GM23338 (cell line): ENCODE measurements around the gene ADGRG6. TPM values are rescaled to one million over a fixed set of nuclear protein-coding genes. Genes with fewer than 3 reads are reported as not detected.
A peak's percentile ranks its signal among the peaks of the same experiment; 100 is the strongest.

Experiments used
- ATAC-seq: fragments of 200-7000 bp; cut with Tn5 transposase; 3 replicates; pipeline ENCODE4 v1.9.1; 2020
- DNase-seq: peaks from one replicate; pipeline ENCODE4 v3.0.0-alpha.2; 2015; ENCODE audit warnings: low spot score
- H2AFZ ChIP-seq: fragments of 200-600 bp; sonication (generic); 2 replicates; pipeline ENCODE4 v1.8.0; 2016; ENCODE audit warnings: antibody characterized with exemption, mild to moderate bottlenecking, moderate library complexity
- H3F3A ChIP-seq: fragments of 200-600 bp; sonication (generic); replicated peaks from 2 replicates; pipeline ENCODE4 v1.8.0; 2017; ENCODE audit warnings: antibody characterized with exemption, mixed run types, low read depth
- H3K27ac ChIP-seq: fragments of 200-600 bp; sonication (generic); 2 replicates; pipeline ENCODE4 v1.6.1; 2016; ENCODE audit warnings: low read depth
- H3K27me3 ChIP-seq: fragments of 200-600 bp; sonication (generic); 2 replicates; pipeline ENCODE4 v1.8.0; 2016; ENCODE audit warnings: mild to moderate bottlenecking, mixed run types, moderate library complexity; ENCODE audit not compliant: insufficient read depth
- H3K36me3 ChIP-seq: fragments of 200-600 bp; sonication (generic); 2 replicates; pipeline ENCODE4 v1.8.0; 2016; ENCODE audit warnings: mild to moderate bottlenecking; ENCODE audit not compliant: insufficient read depth
- H3K4me1 ChIP-seq: fragments of 200-600 bp; sonication (generic); 2 replicates; pipeline ENCODE4 v1.8.0; 2016; ENCODE audit warnings: mild to moderate bottlenecking, moderate library complexity; ENCODE audit not compliant: insufficient read depth
- H3K4me2 ChIP-seq: fragments of 200-600 bp; sonication (generic); 2 replicates; pipeline ENCODE4 v1.7.1; 2017; ENCODE audit warnings: mixed run types
- H3K4me3 ChIP-seq: fragments of 200-600 bp; sonication (generic); 2 replicates; pipeline ENCODE4 v1.6.1; 2016; ENCODE audit warnings: mixed run types
- H3K79me2 ChIP-seq: fragments of 200-600 bp; sonication (generic); replicated peaks from 2 replicates; pipeline ENCODE4 v1.8.0; 2017; ENCODE audit warnings: mild to moderate bottlenecking; ENCODE audit not compliant: insufficient read depth
- H3K9me2 ChIP-seq: fragments of 200-600 bp; sonication (generic); 2 replicates; pipeline ENCODE4 v1.8.0; 2017; ENCODE audit not compliant: insufficient read depth
- H4K20me1 ChIP-seq: fragments of 200-600 bp; sonication (generic); replicated peaks from 2 replicates; pipeline ENCODE4 v1.8.0; 2017; ENCODE audit warnings: mild to moderate bottlenecking; ENCODE audit not compliant: insufficient read depth
- H3K27ac Mint-ChIP-seq: 2 replicates; pipeline ENCODE4 v1.8.0; 2020; ENCODE audit warnings: inconsistent platforms, mild to moderate bottlenecking, moderate library complexity, mixed read lengths
- H3K27me3 Mint-ChIP-seq: 3 replicates; pipeline ENCODE4 v1.8.0; 2022; ENCODE audit warnings: low read depth, mild to moderate bottlenecking, moderate library complexity, mixed read lengths, inconsistent platforms; ENCODE audit not compliant: insufficient read depth, poor library complexity
- H3K36me3 Mint-ChIP-seq: 3 replicates; pipeline ENCODE4 v1.8.0; 2021; ENCODE audit warnings: low read depth, mild to moderate bottlenecking, inconsistent platforms, moderate library complexity, mixed read lengths
- H3K4me1 Mint-ChIP-seq: 3 replicates; pipeline ENCODE4 v1.8.0; 2020; ENCODE audit warnings: mild to moderate bottlenecking, inconsistent platforms, mixed read lengths
- H3K4me3 Mint-ChIP-seq: 3 replicates; pipeline ENCODE4 v1.8.0; 2021; ENCODE audit warnings: moderate library complexity, mild to moderate bottlenecking, inconsistent platforms, mixed read lengths
- H3K9me3 Mint-ChIP-seq: 3 replicates; pipeline ENCODE4 v1.8.0; 2020; ENCODE audit warnings: moderate library complexity, mild to moderate bottlenecking, inconsistent platforms, mixed read lengths
- CTCF ChIP-seq, 2 experiments: fragments of 200-600 bp in 1 of 2; sonication (generic) in 1 of 2; conservative IDR thresholded peaks; 2 replicates each; pipeline versions ENCODE4 v1.5.1 to v1.6.1; 2016 to 2017; ENCODE audit warnings: antibody characterized with exemption in 2 of 2, low read depth in 2 of 2, mild to moderate bottlenecking in 2 of 2, moderate library complexity in 1 of 2
- EZH2phosphoT487 ChIP-seq: fragments of 200-600 bp; sonication (generic); IDR thresholded peaks from one replicate; pipeline ENCODE4 v1.8.1; 2018; ENCODE audit warnings: antibody characterized with exemption; ENCODE audit not compliant: unreplicated experiment
- NANOG ChIP-seq: IDR thresholded peaks from 2 replicates; pipeline ENCODE4 v1.6.1; 2016; ENCODE audit warnings: antibody characterized with exemption, borderline replicate concordance
- POLR2AphosphoS5 ChIP-seq: IDR thresholded peaks from 2 replicates; pipeline ENCODE4 v1.6.1; 2016; ENCODE audit warnings: antibody characterized with exemption, low read depth
- STAT1 ChIP-seq: IDR thresholded peaks from one replicate; pipeline ENCODE4 v1.6.1; 2016; ENCODE audit warnings: antibody characterized with exemption; ENCODE audit not compliant: unreplicated experiment
- ZNF114 ChIP-seq: fragments of 250-450 bp; sonication (Bioruptor Pico); IDR thresholded peaks from 2 replicates; pipeline ENCODE4 v1.5.0; 2020; ENCODE audit warnings: mild to moderate bottlenecking, moderate library complexity
- ZNF331 ChIP-seq: fragments of 250-450 bp; sonication (Bioruptor Pico); IDR thresholded peaks from 2 replicates; pipeline ENCODE4 v1.5.0; 2020; ENCODE audit warnings: low read depth, mild to moderate bottlenecking, moderate library complexity
- ZNF462 ChIP-seq: fragments of 250-450 bp; sonication (Bioruptor Pico); IDR thresholded peaks from 2 replicates; pipeline ENCODE4 v1.5.0; 2020; ENCODE audit warnings: mild to moderate bottlenecking, moderate library complexity
- polyA plus RNA-seq: library from polyadenylated mRNA; unstranded; fragments of >200 nt; fragmentation: Nextera tagmentation; extraction: Ambion mirVana; gene quantifications from 2 replicates; pipeline ENCODE4 v1.2.1, GENCODE V29; 2016
- total RNA-seq: library from RNA; depleted of rRNA; stranded (reverse); fragments of >200 nt; shearing (Covaris generic); gene quantifications from 2 replicates; pipeline ENCODE4 v1.2.3, GENCODE V29; 2014

Gene ADGRG6
- total and polyA plus RNA-seq, 2 experiments from 2014 or later = 1.3 to 7.7 TPM

DNA sequence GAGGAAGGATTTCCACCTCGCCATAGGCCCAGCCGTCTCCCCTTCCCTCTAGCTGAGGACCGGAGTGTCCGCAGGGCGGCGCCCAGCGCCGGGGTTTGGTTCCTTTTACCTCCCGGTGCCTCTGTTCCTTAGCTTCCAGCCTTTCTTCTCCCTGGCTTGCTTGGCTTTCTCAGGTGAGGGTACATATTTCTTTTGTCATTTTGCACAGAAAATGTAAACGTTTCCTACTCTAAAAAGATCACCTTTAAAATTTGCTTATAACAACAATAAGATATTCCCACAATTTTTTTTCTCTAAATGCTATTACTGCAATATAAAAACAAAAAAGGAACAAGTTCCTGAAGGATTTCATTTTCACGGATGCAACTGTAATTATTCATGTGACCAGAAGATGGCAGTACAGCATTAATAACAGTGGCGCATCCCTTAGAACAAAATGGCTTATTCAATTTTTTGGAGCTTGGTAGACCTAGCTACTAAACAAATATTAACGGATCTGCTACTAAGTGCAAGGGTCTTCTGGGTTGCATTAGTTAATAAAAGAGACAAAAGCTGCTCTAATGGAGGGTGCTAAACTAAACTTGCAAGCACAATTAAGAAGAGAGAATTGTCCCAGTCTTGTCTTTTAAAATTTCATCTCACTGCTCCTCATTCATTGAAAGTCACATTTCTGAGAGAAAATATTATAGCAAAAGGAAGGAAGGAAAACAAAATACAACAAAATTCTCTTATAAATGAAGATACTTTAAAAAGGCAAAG lies 172.9 kb downstream of the ADGRG6 start (continued):
- no peak; the same call in 1 of the 2 replicates for TF ChIP-seq ZNF462 (CRISPR knock-in tag)
- no peak for TF ChIP-seq ZNF114 (CRISPR knock-in tag)

DNA sequence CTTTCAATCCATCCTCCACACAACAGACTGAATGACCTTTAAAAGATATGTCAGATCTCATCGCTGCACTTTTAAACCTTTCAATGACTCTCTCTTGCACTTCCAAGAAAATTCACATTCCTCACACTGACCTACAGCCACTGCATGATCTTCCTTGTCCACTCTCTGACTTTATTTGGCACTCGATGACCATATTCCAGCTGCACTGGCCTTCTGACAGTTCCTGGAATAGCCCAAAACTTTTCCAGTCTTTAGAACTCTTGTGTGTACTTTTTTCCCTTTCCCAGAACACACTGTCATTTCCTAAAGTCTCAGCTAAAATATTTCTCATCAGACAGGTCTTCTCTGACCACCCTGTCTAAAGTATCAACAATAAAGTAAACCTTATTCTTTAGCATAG lies 174.6 kb downstream of the ADGRG6 start:
- H3K27me3 ChIP-seq = no peaks in the 10 kb centered on the region
- 0 out of 2 replicates have a peak overlapping the region, but pooled peaks have one; percentile 7 for H2AFZ ChIP-seq
- H3K9me2 ChIP-seq = 0 out of 2 replicates have a peak, but pooled peaks cover 5% of the 10 kb centered on the region
- no peaks in the 10 kb centered on the region for H3K36me3 ChIP-seq
- H3K4me3 Mint-ChIP-seq = no peak overlapping the region
- H3K4me2 ChIP-seq = no peak overlapping the region
- H3K27me3 Mint-ChIP-seq = no peaks in the 10 kb centered on the region
- H3K4me1 Mint-ChIP-seq = peaks cover 6% of the 10 kb centered on the region
- no peaks in the 10 kb centered on the region for H3F3A ChIP-seq
- ATAC-seq = no peak
- H3K27ac Mint-ChIP-seq = no peak overlapping the region
- H3K36me3 Mint-ChIP-seq = peaks cover 6% of the 10 kb centered on the region; the same call in 2 of the 3 replicates
- no peak overlapping the region for H3K4me3 ChIP-seq
- H3K9me3 Mint-ChIP-seq = no peaks in the 10 kb centered on the region; the same call in 2 of the 3 replicates
- H3K79me2 ChIP-seq = no peaks in the 10 kb centered on the region
- no peak overlapping the region for H3K27ac ChIP-seq
- DNase-seq = no peak
- no peaks in the 10 kb centered on the region for H4K20me1 ChIP-seq
- H3K4me1 ChIP-seq = no peaks in the 10 kb centered on the region; the same call in 1 of the 2 replicates
- no peak for TF ChIP-seq POLR2AphosphoS5
- no peak for TF ChIP-seq EZH2phosphoT487
- TF ChIP-seq STAT1 = no peak
- TF ChIP-seq ZNF114 (CRISPR knock-in tag) = no peak
- TF ChIP-seq CTCF (conservative IDR thresholded peaks at IDR 0.05; ENCODE audit: low read depth in 2 of 2) = no peak
- TF ChIP-seq NANOG = no peak
- no peak for TF ChIP-seq ZNF331 (CRISPR knock-in tag)
